Activated CD4-positive, alpha-beta T cell treated with anti-CD3 and anti-CD28 coated beads for 4 hours (primary cell): Measurements from ENCODE around the gene PCNX3.
"Not testable (repeated sequence)": the region's sequence is repeated elsewhere in the genome, so short reads cannot be mapped to it uniquely, and the experiment has no call there.

ENCODE experiments used
- DNase-seq, 2 donors: peaks; one replicate each; pipeline ENCODE4 v3.0.0-alpha.2; 2020

The PCNX3 gene

GRCh38 chr11:65658174-65659021 is 42.8 kb downstream of the PCNX3 start:
- no peak for DNase-seq

- no peak for DNase-seq
Observed at GRCh38 chr11:65660038-65660437, 44.5 kb downstream of the PCNX3 start.

GRCh38 chr11:65660908-65661307 is 45.3 kb downstream of the PCNX3 start:
- not testable (repeated sequence) for DNase-seq

- DNase-seq: no peak
Observed at GRCh38 chr11:65661599-65662246, 46.1 kb downstream of the PCNX3 start.

- peak in 1 of 2 donors; percentile 37 for DNase-seq
Observed at GRCh38 chr11:65662247-65662798, 46.7 kb downstream of the PCNX3 start.

GRCh38 chr11:65662799-65663638 is 47.4 kb downstream of the PCNX3 start, which contains the start of gene RELA:
TSS of gene RELA (minus strand) at chr11:65662916. CDS start at chr11:65662832, 84 bp downstream.
- peak; percentile 85 to 90 for DNase-seq

- DNase-seq: peak; percentile 49 to 61
Observed at GRCh38 chr11:65663639-65664200, 48.1 kb downstream of the PCNX3 start.

- no peak for DNase-seq
Observed at GRCh38 chr11:65672180-65672860, 56.7 kb downstream of the PCNX3 start.

GRCh38 chr11:65672982-65673381 is 57.4 kb downstream of the PCNX3 start:
- no peak for DNase-seq

GRCh38 chr11:65680192-65680743 is 64.7 kb downstream of the PCNX3 start:
- no peak for DNase-seq

GRCh38 chr11:65683480-65683879 is 67.9 kb downstream of the PCNX3 start:
- not testable (repeated sequence) for DNase-seq

GRCh38 chr11:65685981-65686380 is 70.4 kb downstream of the PCNX3 start:
- DNase-seq: no peak
